Left lobe of liver (tissue), 2 donors: ENCODE data around the gene MMP14. TPM values are rescaled to one million over a fixed set of nuclear protein-coding genes. Genes with fewer than 3 reads are reported as not detected.
"Not testable (repeated sequence)": the region's sequence is repeated elsewhere in the genome, so short reads cannot be mapped to it uniquely, and the experiment has no call there.

Experiments
- ATAC-seq: fragments of 200-7000 bp; cut with Tn5 transposase; one replicate; pipeline ENCODE4 v1.9.1; 2020; ENCODE audit warnings: mild to moderate bottlenecking, moderate library complexity
- DNase-seq: peaks from one replicate; pipeline ENCODE4 v3.0.0-alpha.2; 2020; ENCODE audit warnings: low spot score
- total RNA-seq: library from RNA; stranded (reverse); gene quantifications from one replicate; pipeline ENCODE4 v1.2.1, GENCODE V29; 2021
- donor health status: DM: no; HTN: no; CAD: no; lungs with moderate emphysema.
- donor health status: DM: no; HTN: yes; CAD: no.

Gene MMP14
- total RNA-seq, 1 donor from 2014 or later: 10.9 TPM

- no peak for ATAC-seq
- no peak for DNase-seq
These were observed 2.9 kb downstream of the MMP14 start for GRCh38 chr14:22839159-22839779.

GRCh38 chr14:22841311-22841710 is 4.9 kb downstream of the MMP14 start:
- ATAC-seq (no peak), DNase-seq (no peak)

- DNase-seq (no peak), ATAC-seq (no peak)
These were observed 5.4 kb downstream of the MMP14 start for GRCh38 chr14:22841769-22842168.

- no peak for DNase-seq
- ATAC-seq: no peak
These were observed 6.1 kb downstream of the MMP14 start for GRCh38 chr14:22842211-22843122.

GRCh38 chr14:22843123-22843925 is 6.9 kb downstream of the MMP14 start:
- DNase-seq: no peak
- no peak for ATAC-seq

- no peak for DNase-seq
- no peak for ATAC-seq
These were observed 8.1 kb downstream of the MMP14 start for GRCh38 chr14:22844221-22845102.

- no peak for DNase-seq
- no peak for ATAC-seq
These were observed 8.7 kb downstream of the MMP14 start for GRCh38 chr14:22845103-22845394.

- ATAC-seq: no peak
- no peak for DNase-seq
These were observed 9.6 kb downstream of the MMP14 start for GRCh38 chr14:22845821-22846625.

GRCh38 chr14:22846811-22847307 is 10.5 kb downstream of the MMP14 start:
- DNase-seq: no peak
- ATAC-seq: no peak

GRCh38 chr14:22847661-22848341 is 11.4 kb downstream of the MMP14 start:
- DNase-seq (no peak), ATAC-seq (no peak)

- ATAC-seq: no peak
These were observed 12.2 kb downstream of the MMP14 start for GRCh38 chr14:22848351-22849164.

GRCh38 chr14:22849212-22849819 is 12.9 kb downstream of the MMP14 start:
- DNase-seq (no peak), ATAC-seq (no peak)

More at GRCh38 chr14:22848351-22849164, 12.2 kb downstream of the MMP14 start:
- no peak for DNase-seq

- DNase-seq (peak; percentile 69), ATAC-seq (peak; percentile 25)
These were observed 14.8 kb downstream of the MMP14 start for GRCh38 chr14:22850944-22851764.

- DNase-seq, ATAC-seq: not testable (repeated sequence)
These were observed 15.8 kb downstream of the MMP14 start for GRCh38 chr14:22852178-22852577.

- ATAC-seq: no peak
- no peak for DNase-seq
These were observed 16.2 kb downstream of the MMP14 start for GRCh38 chr14:22852599-22852939.

- ATAC-seq (peak; percentile 93), DNase-seq (peak; percentile 92)
These were observed 16.8 kb downstream of the MMP14 start for GRCh38 chr14:22852940-22853767.
